HG03342 (cell line): ENCODE results near the gene SHOX.

ENCODE experiments used
- ATAC-seq: cut with Tn5 transposase; IDR thresholded peaks from one replicate; pipeline ENCODE4 v1.9.1; 2021; ENCODE audit warnings: mild to moderate bottlenecking, moderate library complexity; ENCODE audit not compliant: unreplicated experiment

The SHOX gene

DNA sequence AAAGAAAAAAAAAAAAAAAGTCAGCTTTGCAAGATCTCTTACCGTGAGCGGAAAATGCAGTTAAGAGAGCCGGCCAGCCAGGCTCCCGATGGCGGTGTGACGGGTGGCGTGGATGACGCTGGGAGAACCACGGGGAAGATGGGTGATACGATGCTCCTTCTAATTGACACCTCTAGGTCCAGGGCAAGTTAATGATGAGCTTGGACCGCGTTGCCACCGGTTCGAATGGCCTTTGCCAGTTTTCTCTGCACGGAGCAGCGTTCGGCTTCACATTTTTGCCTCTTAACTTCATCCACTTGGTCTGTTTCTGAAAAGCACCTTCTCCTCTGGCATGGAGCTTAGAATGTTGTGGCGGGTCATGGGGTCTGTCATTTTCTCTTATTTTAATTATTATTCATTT, 33.2 kb downstream of the SHOX start:
- ATAC-seq: no peak

DNA sequence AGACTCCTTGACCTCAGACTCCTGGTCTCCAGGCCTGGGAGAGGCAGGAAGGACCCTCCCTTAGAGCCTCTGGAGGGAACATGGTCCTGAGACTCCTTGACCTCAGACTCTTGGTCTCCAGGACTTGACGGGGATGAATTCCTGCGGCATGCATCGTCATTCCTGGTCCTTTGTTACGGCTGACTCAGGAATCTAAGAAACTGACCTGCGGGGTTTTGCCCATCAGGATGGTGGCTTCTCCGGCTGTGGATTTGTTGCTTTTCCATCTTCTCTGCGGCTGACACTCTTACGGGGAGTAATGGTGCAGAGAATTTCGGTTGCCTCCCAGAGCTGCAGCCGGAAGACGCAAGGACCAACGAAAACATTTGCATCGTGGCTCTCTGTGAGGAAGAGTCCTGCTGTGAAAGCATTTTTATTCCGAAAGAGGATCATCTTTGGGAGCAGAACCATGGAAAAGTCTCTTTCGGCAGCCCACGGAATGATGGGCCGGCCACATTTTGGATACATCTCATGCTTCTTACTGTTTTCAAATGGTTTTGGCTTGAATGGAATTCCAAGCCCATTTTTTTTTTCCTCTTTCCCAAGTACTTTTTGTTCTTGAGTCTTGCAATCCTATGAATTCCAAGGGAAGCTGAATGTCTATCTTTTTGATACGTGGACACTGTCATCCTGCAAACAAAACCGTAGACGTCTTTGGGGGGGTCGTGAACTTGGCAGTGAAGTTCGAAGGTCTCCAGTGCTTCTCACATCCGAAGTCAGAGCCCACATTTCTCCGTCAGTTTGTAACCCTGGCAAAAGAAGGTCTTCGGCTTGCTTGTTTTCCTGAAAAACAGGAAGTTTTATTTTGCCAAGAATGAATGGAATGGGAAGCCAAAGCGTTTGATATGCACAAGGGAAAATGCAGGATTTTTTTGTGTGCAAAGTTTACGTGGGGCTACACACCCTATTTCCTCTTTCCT, 36.5 kb downstream of the SHOX start:
- no peak for ATAC-seq

DNA sequence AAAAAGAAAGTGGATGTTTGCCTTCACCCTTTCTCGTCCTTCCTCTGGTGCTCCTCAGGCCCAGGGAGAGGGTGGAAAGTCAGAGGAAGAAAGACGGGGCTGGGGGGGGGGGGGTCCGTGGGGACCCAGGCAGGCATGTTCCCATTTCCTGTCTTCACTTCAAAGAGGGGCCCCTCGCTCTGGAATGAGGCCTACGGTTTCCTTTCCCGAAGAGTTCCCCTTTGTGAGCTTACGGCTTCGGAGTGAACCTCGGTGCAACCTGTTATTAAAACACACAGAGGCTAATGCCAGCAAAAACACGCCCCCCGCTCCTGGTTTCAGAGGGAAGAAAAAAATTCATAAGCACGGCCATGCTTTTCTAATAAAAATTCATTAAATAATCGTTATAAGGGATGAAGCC, 40.1 kb downstream of the SHOX start:
- ATAC-seq: no peak

DNA sequence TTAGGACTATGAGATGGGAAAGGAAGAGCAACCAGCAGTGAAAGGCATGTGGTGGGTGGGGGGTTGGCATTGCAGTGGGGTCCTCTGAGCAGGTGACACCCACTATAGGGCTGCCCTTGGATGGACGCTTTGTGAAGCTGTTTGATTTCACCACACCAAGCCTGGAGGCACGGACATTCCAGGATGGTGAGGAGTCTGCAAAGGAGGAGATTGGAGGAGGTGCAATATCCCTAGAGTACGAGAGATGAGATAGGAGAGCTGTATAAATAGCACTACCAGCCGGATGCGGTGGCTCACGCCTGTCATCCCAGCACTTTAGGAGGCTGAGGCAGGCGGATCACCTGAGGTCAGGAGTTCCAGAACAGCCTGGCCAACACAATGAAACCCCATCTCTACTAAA, 42.3 kb downstream of the SHOX start:
- ATAC-seq: no peak

DNA sequence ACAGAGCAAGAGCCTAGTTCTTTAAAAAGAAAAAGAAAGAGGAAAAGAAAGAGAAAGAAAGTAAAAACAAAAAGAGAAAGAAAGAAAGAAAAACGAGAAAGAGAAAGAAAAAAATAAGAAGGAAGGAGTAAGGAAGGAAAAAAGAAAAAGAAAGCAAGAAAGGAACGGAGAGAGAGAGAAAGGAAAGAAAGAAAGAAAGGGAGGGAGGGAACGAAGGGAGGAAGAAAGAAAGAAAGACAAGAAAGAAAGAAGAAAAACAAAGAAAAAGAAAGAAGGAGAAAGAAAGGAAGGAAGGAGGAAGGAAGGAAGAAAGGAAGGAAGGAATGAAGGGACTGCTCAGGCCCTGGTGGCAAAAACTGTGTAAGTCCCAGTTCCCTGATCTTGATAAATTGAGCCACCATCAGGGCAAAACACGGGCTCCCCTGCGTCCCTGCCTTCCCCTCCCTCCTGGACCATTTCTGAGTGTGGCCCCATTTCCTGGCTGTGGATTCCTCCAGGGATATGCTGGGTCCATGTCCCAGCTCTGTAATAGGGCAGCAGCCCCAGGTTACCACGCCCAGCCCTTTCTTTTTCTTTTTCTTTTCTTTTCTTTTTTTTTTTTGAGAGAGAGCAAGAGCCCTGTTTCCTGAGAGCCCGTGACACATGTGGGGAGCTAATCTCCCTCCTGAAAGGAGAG, 44.8 kb downstream of the SHOX start:
- ATAC-seq: no peak

DNA sequence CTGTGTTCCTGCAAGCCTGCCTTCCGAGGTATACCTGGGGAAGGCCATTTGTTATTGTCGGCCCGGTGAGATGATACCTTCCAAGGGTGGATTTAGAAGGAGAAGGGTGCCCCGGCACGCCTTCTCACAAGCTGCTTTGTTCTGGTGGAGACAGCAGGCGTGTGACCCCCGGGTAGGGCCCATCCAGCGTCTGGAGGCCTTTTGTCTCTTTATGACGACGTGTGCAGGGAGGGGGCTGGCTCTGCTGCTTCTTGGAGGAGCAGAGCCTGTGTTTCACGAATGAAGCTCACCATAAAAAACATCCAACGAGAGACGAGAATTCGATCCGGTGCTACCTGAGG, 45.3 kb downstream of the SHOX start:
- no peak for ATAC-seq

DNA sequence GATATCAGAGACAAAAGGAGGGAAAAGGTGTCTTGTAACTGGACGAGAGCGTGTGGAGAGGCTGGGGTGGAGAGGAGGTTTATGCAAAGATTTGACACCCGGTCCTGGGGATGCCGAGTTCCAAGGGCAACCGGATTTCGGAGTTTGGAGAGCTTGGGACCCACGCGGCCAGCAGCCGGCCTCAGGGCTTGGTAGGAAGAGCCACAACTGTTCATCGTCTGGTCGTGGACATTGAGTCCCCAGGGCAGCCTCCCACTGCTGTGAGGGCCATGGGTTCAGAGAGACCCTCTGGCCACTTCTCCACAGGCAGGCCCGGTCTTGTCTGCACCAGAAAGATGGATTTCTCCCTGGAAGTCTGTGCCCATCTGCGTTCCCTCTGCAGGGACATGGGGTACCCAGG, 46.8 kb downstream of the SHOX start:
- no peak for ATAC-seq

DNA sequence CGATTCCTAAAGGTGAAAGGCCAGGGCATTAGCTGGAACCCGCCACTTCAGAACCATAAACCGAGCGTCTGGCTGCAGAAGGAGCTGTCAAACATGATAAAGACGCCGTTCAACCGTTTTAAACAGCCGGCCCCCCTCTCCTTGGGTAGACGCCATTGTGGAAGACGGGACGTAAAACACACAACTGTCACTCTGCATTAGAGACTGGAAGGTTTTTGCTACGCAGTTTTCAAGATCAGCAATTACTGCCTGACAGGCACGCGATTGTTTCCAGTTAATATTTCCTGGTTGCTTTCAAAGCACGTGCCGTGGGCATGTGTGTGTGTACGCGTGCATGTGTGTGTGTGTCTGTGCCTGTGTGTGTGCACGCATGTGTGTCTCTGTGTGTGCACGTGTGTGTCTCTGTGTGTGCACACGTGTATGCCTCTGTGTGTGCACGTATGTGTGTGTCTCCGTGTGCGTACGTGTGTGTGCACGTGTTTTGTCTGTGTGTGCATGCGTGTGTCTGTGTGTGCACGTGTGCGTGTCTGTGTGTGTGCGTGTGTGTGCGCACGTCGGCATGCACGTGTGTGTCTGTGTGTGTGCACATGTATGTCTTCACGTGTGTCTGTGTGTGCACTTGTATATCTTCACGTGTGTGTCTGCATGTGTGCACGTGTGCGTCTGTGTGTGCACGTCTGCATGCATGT, 48.8 kb downstream of the SHOX start:
- no peak for ATAC-seq

DNA sequence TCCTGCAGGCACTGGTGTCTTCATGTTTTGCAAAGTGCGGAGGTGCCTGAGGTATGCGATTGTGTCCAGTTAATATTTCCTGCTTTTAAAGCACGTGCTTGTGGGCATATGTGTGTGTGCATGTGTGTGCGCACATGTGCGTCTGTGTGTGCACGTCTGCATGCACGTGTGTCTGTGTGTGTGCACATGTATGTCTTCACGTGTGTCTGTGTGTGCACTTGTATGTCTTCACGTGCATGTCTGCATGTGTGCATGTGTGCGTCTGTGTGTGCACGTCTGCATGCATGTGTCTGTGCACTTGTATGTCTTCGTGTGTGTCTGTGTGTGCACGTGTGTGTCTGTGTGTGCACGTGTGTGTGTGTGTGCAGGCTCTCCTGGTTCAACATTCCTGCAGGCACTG, 49.5 kb downstream of the SHOX start:
- ATAC-seq: no peak

DNA sequence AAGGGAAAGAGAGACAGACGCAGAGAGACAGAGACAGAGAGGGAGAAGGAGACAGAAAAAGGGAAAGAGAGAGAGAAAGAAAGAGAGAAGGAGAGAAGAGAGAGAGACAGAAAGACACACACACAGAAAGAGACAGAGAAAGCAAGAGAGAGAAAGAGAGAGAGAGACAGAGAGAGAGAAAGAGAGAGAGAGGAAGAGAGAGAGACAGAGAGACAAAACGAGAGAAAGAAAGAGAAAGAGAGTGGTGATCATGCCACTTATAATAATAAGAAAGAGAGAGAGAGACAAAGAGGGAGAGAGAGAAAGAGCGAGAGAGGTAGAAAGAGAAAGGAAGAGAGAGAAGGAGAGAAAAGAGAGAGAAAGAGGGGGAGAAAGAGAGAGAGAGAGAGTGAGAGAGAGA, 51.4 kb downstream of the SHOX start:
- ATAC-seq: no peak

DNA sequence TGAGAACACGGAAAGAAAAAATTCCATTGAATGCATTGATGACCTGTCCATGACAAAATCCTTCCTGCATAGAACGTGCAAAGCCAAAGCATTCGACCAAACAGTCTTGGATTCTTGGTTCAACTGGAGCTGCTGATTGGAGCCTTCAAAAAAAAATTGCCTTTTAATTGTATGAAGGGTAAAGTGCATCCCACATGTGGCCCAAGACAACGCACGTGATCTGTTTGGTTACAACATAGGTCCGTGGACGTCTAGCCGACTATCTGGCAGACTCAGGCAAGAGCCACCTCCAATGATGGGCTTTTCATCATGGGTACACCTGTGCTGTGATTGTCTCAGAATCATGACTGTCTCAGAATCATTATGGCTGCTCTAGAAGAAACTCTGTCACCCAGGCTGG, 52.3 kb downstream of the SHOX start:
- ATAC-seq: no peak

DNA sequence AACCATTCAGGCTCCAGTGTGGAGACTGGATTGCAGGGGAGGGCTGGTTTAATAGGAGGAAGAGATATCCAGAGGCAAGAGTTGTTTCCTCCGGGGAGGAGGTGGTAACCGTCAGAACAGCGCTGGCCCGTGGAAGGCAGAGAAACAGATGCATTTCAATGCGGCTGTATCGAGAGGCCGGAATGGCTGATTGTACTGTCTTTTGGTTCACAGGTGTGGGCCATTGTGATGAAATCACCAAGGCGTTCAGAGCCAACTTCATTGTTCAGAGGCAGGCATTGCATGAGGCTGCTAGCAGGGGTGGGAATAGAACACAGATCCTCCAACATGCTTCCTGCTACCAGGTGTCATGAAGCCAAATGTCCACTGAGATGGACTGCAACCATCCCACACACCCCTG, 53.0 kb downstream of the SHOX start:
- ATAC-seq: no peak

DNA sequence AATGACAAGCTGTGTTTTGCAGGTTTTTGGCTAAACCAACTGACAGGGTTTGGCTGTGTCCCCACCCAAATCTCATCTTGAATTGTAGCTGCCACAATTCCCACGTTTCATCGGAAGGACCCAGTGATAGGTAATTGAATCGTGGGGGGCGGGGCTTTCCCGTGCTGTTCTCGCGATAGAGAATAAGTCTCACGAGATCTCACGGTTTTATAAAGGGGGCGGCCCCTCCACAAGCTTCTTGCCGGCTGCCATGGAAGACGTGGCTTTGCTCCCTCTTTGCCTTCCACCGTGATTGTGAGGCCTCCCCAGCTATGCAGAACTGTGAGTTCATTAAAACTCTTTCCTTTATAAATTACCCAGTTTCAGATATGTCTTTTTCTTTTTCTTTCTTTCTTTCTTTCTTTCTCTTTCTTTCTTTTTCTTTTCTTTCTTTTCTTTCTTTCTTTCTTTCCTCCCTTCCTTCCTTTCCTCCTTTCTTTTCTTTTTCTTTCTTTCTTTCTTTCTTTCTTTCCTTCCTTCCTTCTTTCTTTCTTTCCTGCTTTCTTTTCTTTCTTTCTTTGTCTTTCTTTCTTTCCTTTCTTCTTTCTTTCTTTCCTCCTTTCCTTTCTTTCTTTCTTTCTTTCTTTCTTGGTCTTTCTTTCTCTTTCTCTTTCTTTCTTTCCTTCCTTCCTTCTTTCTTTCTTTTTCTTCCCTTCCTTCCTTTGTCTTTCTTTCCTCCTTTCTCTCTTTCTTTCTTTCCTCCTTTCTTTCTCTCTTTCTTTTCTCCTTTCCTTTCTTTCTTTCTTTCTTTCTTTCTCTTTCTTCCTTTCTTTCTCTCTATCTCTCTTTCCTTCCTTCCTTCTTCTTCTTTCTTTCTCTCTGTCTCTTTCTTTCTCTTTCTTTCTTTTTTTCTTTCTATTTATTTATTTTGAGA, 54.8 kb downstream of the SHOX start:
- ATAC-seq: no peak

DNA sequence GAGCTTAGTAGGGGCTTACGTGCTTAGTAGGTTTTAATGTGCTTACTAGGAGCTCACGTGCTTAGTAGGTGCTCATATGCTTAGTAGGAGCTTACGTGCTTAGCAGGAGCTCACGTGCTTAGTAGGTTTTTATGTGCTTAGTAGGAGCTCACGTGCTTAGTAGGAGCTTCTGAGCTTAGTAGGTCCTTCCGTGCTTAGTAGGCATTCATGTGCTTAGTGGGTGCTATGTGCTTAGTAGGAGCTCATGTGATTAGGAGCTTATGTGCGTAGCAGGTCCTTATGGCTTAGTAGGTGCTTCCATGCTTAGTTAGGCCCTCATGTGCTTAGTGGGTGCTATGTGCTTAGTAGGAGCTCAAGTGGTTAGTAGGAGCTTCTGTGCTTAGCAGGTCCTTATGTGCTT, 59.4 kb downstream of the SHOX start:
- no peak for ATAC-seq

DNA sequence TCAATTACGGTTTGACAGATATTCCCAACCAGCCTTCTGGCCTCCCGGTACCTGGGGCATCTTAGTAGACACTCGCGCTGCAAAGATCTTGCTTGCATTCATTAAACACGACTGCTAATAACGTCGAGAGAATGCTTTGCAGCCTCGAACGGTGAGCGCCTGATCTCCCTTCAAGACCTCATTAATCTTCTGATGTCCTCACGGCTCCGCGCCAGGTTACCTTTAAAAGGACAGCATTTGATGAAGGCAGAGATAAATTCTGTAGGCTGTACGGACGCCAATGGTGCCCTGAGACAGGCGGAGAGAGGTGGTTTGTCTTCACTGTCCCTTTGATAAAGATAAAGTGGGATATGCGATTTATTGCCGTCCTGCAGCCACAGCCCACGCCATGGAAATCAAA, 64.2 kb downstream of the SHOX start:
- ATAC-seq: no peak

DNA sequence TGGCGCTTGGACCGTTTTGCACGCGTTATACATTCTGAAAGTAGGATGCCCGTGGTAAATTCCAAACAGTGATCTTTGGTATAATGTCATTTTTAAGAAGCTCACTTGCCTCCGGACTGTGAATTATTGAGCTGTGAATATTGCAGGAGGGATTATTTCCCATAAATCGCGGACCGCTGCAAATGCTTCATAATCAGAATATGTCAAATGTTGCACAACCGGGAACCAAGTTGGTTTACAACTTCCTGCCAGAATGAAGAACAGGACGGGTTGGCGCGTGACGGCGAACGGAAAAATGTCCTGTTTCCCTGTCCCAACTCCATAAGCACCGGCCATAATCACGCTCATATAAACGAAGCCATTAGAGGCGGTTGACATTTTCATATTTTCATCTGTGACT, 67.6 kb downstream of the SHOX start:
- no peak for ATAC-seq

DNA sequence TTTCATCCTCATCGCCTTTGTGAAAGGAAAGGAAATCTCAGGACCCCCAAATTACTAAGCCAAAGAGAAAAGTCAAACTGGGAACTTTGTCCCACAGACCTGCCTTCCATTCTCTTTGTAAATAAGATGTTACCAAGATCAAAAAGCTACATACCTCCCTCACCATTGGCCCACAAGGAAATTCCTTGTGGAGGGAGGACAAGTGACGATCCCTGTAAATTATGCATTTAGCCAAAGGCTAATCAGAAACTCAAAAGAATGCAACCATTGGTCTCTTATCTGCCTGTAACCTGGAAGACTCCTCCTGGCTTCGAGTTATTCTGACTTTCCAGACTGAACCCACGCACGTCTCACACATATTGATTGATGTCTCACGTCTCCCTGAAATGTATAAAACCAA, 70.3 kb downstream of the SHOX start:
- no peak for ATAC-seq

DNA sequence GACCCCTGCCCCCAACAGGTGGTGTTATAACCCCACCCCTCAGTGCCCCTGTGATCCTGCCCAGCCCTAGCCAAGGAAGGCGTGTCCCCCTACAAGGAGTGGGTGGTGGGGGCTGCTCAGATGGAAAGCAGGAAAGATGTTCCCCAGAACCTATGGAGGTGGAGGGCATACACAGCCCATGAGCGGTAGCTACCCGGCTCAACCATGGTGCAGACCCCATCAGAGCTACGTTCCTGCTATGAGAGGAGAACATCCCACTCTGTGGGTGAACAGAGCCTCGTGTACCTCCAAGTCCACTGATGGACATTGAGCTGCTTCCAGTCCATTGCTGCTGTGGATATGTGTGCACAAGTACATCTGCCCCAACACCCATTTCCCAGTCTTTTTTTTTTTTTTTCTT, 71.1 kb downstream of the SHOX start:
- ATAC-seq: no peak

DNA sequence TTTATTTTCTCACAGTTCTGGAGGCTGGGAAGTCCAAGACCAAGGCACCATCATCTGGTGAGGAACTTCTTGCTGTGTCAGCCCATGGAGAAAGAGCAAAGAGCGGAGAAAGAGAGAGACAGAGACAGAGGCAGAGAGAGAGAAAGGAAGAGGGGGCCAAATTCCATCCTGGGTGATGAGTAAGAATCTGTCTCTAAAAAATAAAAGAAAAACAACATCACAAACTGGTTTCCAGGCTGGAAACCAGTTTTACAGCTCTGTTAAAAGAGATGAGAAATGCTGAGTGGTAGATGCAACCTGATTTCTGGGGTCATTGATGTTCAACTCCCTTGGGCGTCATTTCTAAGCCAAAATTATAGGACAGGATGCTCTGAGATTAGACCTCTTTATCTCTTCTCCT, 72.9 kb downstream of the SHOX start:
- no peak for ATAC-seq

DNA sequence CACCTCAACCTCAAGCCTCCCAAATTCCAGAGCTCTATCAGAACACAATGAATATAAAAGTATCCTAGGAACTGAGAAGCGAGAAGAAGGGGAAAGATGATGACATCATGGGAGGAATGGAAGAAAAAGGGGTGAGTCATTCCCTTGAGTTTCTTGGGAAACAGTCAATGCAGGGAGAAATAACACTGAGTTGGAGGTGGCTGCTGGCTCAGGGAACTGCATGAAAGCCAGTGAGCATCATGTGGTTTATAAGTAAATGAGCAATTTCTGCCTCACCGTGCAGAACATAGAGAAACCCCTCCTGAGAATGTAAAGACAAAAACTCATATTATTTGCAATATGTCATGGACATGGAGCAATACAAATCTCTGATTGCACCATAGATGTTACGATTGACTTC, 73.3 kb downstream of the SHOX start:
- ATAC-seq: no peak
